ENCODE results near the gene SMNDC1.

The SMNDC1 gene

GRCh38 chr10:110303681-110304080, 1.0 kb downstream of the SMNDC1 start:
- no peak for TF ChIP-seq CTCF (IDR thresholded peaks at IDR 0.05)
- DNase-seq = no peak
- peaks cover 0 to 50% (median 36%) of the 10 kb centered on the region in 4 donors for H3K4me1 ChIP-seq
- peak overlapping the region; percentile 92 to 93 for H3K27ac ChIP-seq
- peak overlapping the region; percentile 97 to 98 for H3K4me3 ChIP-seq
- intact Hi-C loops (cut with DNase I; ENCODE audit: low total_unique reads) = loop anchor here (5.0 to 10.0 kb wide), 2 partner anchors 166 to 419 kb away; no protein-coding TSS in a partner anchor
- peaks cover 3 to 33% (median 24%) of the 10 kb centered on the region in 3 donors for H3K36me3 ChIP-seq
- H3K9me3 ChIP-seq = no peaks in the 10 kb centered on the region
- no peaks in the 10 kb centered on the region for H3K27me3 ChIP-seq

- no peaks in the 10 kb centered on the region for H3K27me3 ChIP-seq
- TF ChIP-seq CTCF (IDR thresholded peaks at IDR 0.05) = no peak
- H3K36me3 ChIP-seq = peaks cover 26 to 61% (median 47%) of the 10 kb centered on the region in 3 donors
- no peaks in the 10 kb centered on the region for H3K9me3 ChIP-seq
- H3K4me3 ChIP-seq = no peak overlapping the region
- intact Hi-C loops (cut with DNase I; ENCODE audit: low total_unique reads) = loop anchor here (5.0 to 10.0 kb wide), 2 partner anchors 163 to 416 kb away; no protein-coding TSS in a partner anchor
- H3K27ac ChIP-seq = no peak overlapping the region
- no peak for DNase-seq
- peaks cover 0 to 54% (median 33%) of the 10 kb centered on the region in 4 donors for H3K4me1 ChIP-seq
These were observed 4.2 kb downstream of the SMNDC1 start for GRCh38 chr10:110300486-110300986.

- peaks cover 52 to 86% (median 65%) of the 10 kb centered on the region in 3 donors for H3K36me3 ChIP-seq
- intact Hi-C loops (cut with DNase I; ENCODE audit: low total_unique reads) = no loop called here
- H3K4me3 ChIP-seq = no peak overlapping the region
- no peak for TF ChIP-seq CTCF (IDR thresholded peaks at IDR 0.05)
- no peak for DNase-seq
- peaks cover 0 to 44% (median 17%) of the 10 kb centered on the region in 4 donors for H3K4me1 ChIP-seq
- H3K27me3 ChIP-seq = no peaks in the 10 kb centered on the region
- peak overlapping the region in 1 of 2 donors; percentile 38 for H3K27ac ChIP-seq
- H3K9me3 ChIP-seq = no peaks in the 10 kb centered on the region
These were observed 7.8 kb downstream of the SMNDC1 start for GRCh38 chr10:110296966-110297365.

- intact Hi-C loops (cut with DNase I; ENCODE audit: low total_unique reads) = no loop called here
- Histone ChIP-seq H3K9me3 (no peaks in the 10 kb centered on the region), H3K27ac (no peak overlapping the region), H3K36me3 (peaks cover 53 to 71% (median 63%) of the 10 kb centered on the region in 3 donors), H3K4me3 (no peak overlapping the region), H3K4me1 (peaks cover 0 to 16% (median 4%) of the 10 kb centered on the region in 4 donors), H3K27me3 (no peaks in the 10 kb centered on the region)
- no peak for TF ChIP-seq CTCF (IDR thresholded peaks at IDR 0.05)
- DNase-seq = no peak
These were observed 17.9 kb downstream of the SMNDC1 start for GRCh38 chr10:110286841-110287240.

- H3K9me3 ChIP-seq = no peaks in the 10 kb centered on the region
- no peak overlapping the region for H3K4me3 ChIP-seq
- H3K36me3 ChIP-seq = peaks cover 47 to 68% (median 61%) of the 10 kb centered on the region in 3 donors
- intact Hi-C loops (cut with DNase I; ENCODE audit: low total_unique reads) = no loop called here
- no peak for TF ChIP-seq CTCF (IDR thresholded peaks at IDR 0.05)
- H3K4me1 ChIP-seq = peaks cover 0 to 16% (median 4%) of the 10 kb centered on the region in 4 donors
- H3K27me3 ChIP-seq = no peaks in the 10 kb centered on the region
- DNase-seq = no peak
- no peak overlapping the region for H3K27ac ChIP-seq
These were observed 19.2 kb downstream of the SMNDC1 start for GRCh38 chr10:110285501-110285900.
